Common myeloid progenitor, CD34-positive (primary cell): Measurements from ENCODE around the gene GAA.
A peak's percentile ranks its signal among the peaks of the same experiment; 100 is the strongest.

Experiments
- CTCF ChIA-PET: fragments of 350-600 bp; sonication (Branson Sonifier 250); formaldehyde crosslinking; loops from one replicate; lab custom pipeline; 2021; ENCODE audit warnings: antibody characterized with exemption; lab: Charles Lee
- POLR2A ChIA-PET: fragments of 350-600 bp; sonication (Branson Sonifier 250); formaldehyde crosslinking; loops from one replicate; lab custom pipeline; 2021; ENCODE audit warnings: antibody characterized with exemption; lab: Charles Lee
- DNase-seq, 3 donors: peaks; one replicate each; pipeline versions ENCODE4 v3.0.0 to v3.0.0-alpha.2; 2013
- H3K27ac ChIP-seq, 2 experiments: 1 replicate in 1 of 2; 2 replicates in 1 of 2; pipeline ENCODE4 v1.7.0; 2013; ENCODE audit warnings: inconsistent platforms in 2 of 2, low read length in 2 of 2, mild to moderate bottlenecking in 2 of 2, low read depth in 1 of 2, moderate library complexity in 1 of 2; ENCODE audit not compliant: severe bottlenecking in 2 of 2, insufficient read depth in 1 of 2, poor library complexity in 1 of 2
- H3K27me3 ChIP-seq, 5 experiments: replicated peaks in 2 of 5; 1 replicate in 3 of 5; 2 replicates in 2 of 5; pipeline versions ENCODE4 v1.6.1 to v1.7.0; 2013; ENCODE audit warnings: low read length in 4 of 5, mild to moderate bottlenecking in 2 of 5, moderate library complexity in 2 of 5, inconsistent platforms in 1 of 5; ENCODE audit not compliant: insufficient read depth in 5 of 5, control insufficient read depth in 4 of 5
- H3K36me3 ChIP-seq, 4 experiments: 1 replicate in 2 of 4; 2 replicates in 2 of 4; pipeline versions ENCODE4 v1.6.1 to v1.7.0; 2013; ENCODE audit warnings: low read length in 3 of 4, control low read depth in 1 of 4, mild to moderate bottlenecking in 1 of 4; ENCODE audit not compliant: control insufficient read depth in 4 of 4, insufficient read depth in 4 of 4
- H3K4me1 ChIP-seq, 4 experiments: 1 replicate in 3 of 4; 2 replicates in 1 of 4; pipeline versions ENCODE4 v1.6.1 to v1.7.1; 2013; ENCODE audit warnings: low read length in 3 of 4, mild to moderate bottlenecking in 3 of 4, control low read depth in 1 of 4, inconsistent platforms in 1 of 4, moderate library complexity in 1 of 4; ENCODE audit not compliant: control insufficient read depth in 4 of 4, insufficient read depth in 4 of 4; ENCODE audit errors: control extremely low read depth in 1 of 4
- H3K4me3 ChIP-seq, 7 experiments: 1 replicate in 4 of 7; 2 replicates in 3 of 7; pipeline versions ENCODE4 v1.5.1 to v1.7.0; 2013; ENCODE audit warnings: mild to moderate bottlenecking in 7 of 7, low read length in 6 of 7, moderate library complexity in 6 of 7, inconsistent platforms in 2 of 7, low read depth in 2 of 7, control low read depth in 1 of 7; ENCODE audit not compliant: insufficient read depth in 4 of 7, control insufficient read depth in 1 of 7; ENCODE audit errors: extremely low read depth in 1 of 7
- H3K9me3 ChIP-seq, 5 experiments: 1 replicate in 4 of 5; 2 replicates in 1 of 5; pipeline versions ENCODE4 v1.6.1 to v1.7.1; 2013; ENCODE audit warnings: low read length in 4 of 5, mild to moderate bottlenecking in 2 of 5, inconsistent platforms in 1 of 5, low read depth in 1 of 5, moderate library complexity in 1 of 5; ENCODE audit not compliant: control insufficient read depth in 4 of 5, insufficient read depth in 2 of 5; ENCODE audit errors: control extremely low read depth in 1 of 5
- WGBS: methylation state at CpG from one replicate; pipeline ENCODE4 v1.1.5; 2013; ENCODE audit not compliant: insufficient coverage; 5-methylcytosine and 5-hydroxymethylcytosine counted together

The GAA gene

GRCh38 chr17:80070375-80071115 is 30.8 kb upstream of the GAA start:
- Histone ChIP-seq H3K4me3 (peak overlapping the region in 1 of 7 experiments; percentile 30), H3K27ac (no peak overlapping the region), H3K27me3 (no peaks in the 10 kb centered on the region), H3K36me3 (no peaks in the 10 kb centered on the region), H3K9me3 (no peaks in the 10 kb centered on the region), H3K4me1 (peaks cover 0 to 16% (median 11%) of the 10 kb centered on the region in 4 experiments)
- POLR2A ChIA-PET: no interaction called here
- DNase-seq: no peak
- WGBS: 91% methylated on average over 13 of the region's 15 CpGs
- CTCF ChIA-PET: interaction anchor here (1.0 to 1.1 kb wide), 2 partner anchors 10 to 62 kb away, joined by 3 read pairs; no protein-coding TSS in a partner anchor

- Histone ChIP-seq H3K4me3 (peak overlapping the region in 1 of 7 experiments; percentile 30), H3K36me3 (no peaks in the 10 kb centered on the region), H3K27ac (no peak overlapping the region), H3K9me3 (no peaks in the 10 kb centered on the region), H3K4me1 (peaks cover 0 to 16% (median 11%) of the 10 kb centered on the region in 4 experiments), H3K27me3 (no peaks in the 10 kb centered on the region)
- 61% methylated on average over 17 of the region's 20 CpGs for WGBS
- ChIA-PET CTCF (no interaction called here), POLR2A (no interaction called here)
- DNase-seq: peak; percentile 22 to 45 (median 30)
Measured at GRCh38 chr17:80071116-80071841, 30.1 kb upstream of the GAA start.

GRCh38 chr17:80072410-80072809 is 29.0 kb upstream of the GAA start:
- Histone ChIP-seq H3K4me3 (no peak overlapping the region), H3K36me3 (no peaks in the 10 kb centered on the region), H3K27ac (no peak overlapping the region), H3K27me3 (no peaks in the 10 kb centered on the region), H3K9me3 (no peaks in the 10 kb centered on the region), H3K4me1 (peaks cover 0 to 16% (median 11%) of the 10 kb centered on the region in 4 experiments)
- ChIA-PET POLR2A (no interaction called here), CTCF (interaction anchor here (0.7 kb wide), 1 partner anchor 66 kb away, joined by 3 read pairs; no protein-coding TSS in a partner anchor)
- WGBS: 93% methylated on average over 3 of the region's 6 CpGs
- DNase-seq: no peak

- ChIA-PET CTCF (interaction anchor here (1.2 to 3.0 kb wide), 2 partner anchors 10 to 73 kb away, joined by 3 to 12 read pairs; no protein-coding TSS in a partner anchor), POLR2A (no interaction called here)
- no peak for DNase-seq
- Histone ChIP-seq H3K36me3 (no peaks in the 10 kb centered on the region), H3K27me3 (no peaks in the 10 kb centered on the region), H3K4me1 (peaks cover 0 to 4% (median 2%) of the 10 kb centered on the region in 4 experiments), H3K9me3 (no peaks in the 10 kb centered on the region), H3K27ac (no peak overlapping the region), H3K4me3 (no peak overlapping the region)
- WGBS: 100% methylated on average over 2 of the region's 6 CpGs
Measured at GRCh38 chr17:80080081-80080480, 21.3 kb upstream of the GAA start.

- no peak overlapping the region for H3K4me3 ChIP-seq
- ChIA-PET CTCF (interaction anchor here (0.7 to 3.0 kb wide), 3 partner anchors 20 to 74 kb away, joined by 3 to 12 read pairs (median 7); partner anchors contain the start of gene GAA), POLR2A (interaction anchor here (0.6 kb wide), 1 partner anchor 49 kb away, joined by 3 read pairs; no protein-coding TSS in a partner anchor)
- H3K27ac ChIP-seq: no peak overlapping the region
- H3K4me1 ChIP-seq: peaks cover 0 to 4% (median 2%) of the 10 kb centered on the region in 4 experiments
- H3K27me3 ChIP-seq: peaks cover 0 to 5% (median 0%) of the 10 kb centered on the region in 5 experiments
- no peak for DNase-seq
- H3K9me3 ChIP-seq: no peaks in the 10 kb centered on the region
- WGBS: 96% methylated on average over 9 of the region's 14 CpGs
- H3K36me3 ChIP-seq: no peaks in the 10 kb centered on the region
Measured at GRCh38 chr17:80081596-80081995, 19.8 kb upstream of the GAA start.

- WGBS: 50% methylated on average over 7 of the region's 20 CpGs
- Histone ChIP-seq H3K36me3 (no peaks in the 10 kb centered on the region), H3K9me3 (no peaks in the 10 kb centered on the region), H3K27ac (no peak overlapping the region), H3K4me3 (no peak overlapping the region), H3K27me3 (peaks cover 0 to 5% (median 0%) of the 10 kb centered on the region in 5 experiments), H3K4me1 (peaks cover 0 to 4% (median 2%) of the 10 kb centered on the region in 4 experiments)
- POLR2A ChIA-PET: interaction anchor here (0.6 kb wide), 1 partner anchor 244 kb away, joined by 4 read pairs; no protein-coding TSS in a partner anchor
- peak; percentile 75 to 83 (median 80) for DNase-seq
- CTCF ChIA-PET: interaction anchor here (0.8 to 3.0 kb wide), 6 partner anchors 11 to 78 kb away, joined by 3 to 12 read pairs (median 4); partner anchors contain the start of gene GAA
Measured at GRCh38 chr17:80082403-80083135, 18.8 kb upstream of the GAA start.
